ENCODE results near the gene UAP1L1. TPM values are rescaled to one million over a fixed set of nuclear protein-coding genes. Genes with fewer than 3 reads are reported as not detected.

The UAP1L1 gene
- total RNA-seq, 1 experiment from 2014 or later, result 15.6 TPM

DNA sequence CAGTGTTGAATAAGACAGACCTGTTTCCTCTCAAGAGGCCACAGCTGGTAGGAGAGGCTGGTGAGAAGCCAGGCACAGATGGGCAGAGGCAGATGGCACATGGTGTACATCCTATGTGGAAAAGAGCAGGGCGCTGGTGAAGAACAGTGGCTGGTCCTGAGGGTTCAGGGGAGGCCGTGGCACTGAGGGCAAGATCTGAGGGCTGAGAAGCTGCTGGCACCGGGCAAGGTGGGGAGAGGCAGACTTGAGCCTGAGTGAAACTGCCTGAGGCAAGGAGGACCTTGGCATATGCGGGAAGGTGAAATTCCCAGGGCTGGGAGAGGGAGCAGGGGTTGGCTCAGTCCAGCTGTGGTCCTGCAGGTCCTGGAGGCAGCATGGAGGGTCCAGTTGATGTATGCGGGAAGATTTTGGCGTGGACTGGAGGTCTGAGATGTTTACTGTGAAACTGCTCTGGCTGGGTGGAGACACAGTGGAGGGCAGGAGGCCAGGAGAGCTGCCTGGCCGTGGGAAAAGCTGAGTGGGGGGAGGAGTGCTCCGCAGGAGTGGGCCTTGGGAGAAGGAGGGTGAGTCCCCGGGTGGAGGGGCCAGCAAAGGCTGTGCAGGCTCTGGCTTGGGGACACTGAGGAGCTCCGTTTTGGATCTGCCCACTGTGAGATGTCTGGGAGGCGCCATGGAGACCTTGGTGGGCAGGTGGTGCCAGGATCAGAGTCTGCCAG lies 12.1 kb downstream of the UAP1L1 start:
- DNase-seq (ENCODE audit: low read depth), result no peak

- DNase-seq (ENCODE audit: low read depth), result no peak
Measured at GRCh38 chr9:137095664-137096517, 18.6 kb downstream of the UAP1L1 start.

GRCh38 chr9:137096785-137097546 lies 19.6 kb downstream of the UAP1L1 start:
- DNase-seq (ENCODE audit: low read depth), result no peak

DNA sequence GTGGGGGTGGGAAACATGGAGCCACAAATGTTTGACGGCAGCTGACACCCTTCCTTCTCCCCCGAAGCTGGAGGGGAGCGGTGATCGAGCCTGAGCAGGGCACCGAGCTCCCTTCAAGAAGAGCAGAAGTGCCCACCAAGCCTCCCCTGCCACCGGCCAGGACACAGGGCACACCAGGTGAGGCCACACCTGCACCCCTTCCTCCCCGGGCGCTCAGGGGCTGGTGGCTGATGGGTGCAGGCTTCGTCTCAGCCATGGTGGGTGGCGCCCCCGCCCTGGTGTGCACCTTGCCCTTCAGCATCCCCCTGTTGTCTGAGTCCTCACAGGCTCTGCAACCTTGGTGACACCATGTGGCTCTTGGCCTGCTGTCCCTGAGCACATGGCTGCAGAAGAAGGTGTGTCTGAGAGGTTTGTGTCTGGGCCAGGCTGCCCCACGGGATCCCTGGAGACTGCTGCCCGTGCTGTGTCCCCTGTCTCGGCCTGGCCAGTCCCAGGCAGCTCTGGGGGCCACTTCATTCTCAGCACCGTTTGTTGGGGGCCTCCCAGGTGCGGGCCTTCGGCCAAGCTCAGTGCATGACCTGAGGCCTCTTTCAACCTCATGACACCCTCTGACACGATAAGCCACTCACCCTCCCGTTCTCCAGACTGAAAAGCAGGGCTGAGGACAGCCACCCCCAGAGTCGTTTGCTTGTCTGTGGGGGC lies 20.6 kb downstream of the UAP1L1 start:
- DNase-seq (ENCODE audit: low read depth), result no peak

- no peak for DNase-seq (ENCODE audit: low read depth)
Measured at GRCh38 chr9:137099231-137099630, 21.9 kb downstream of the UAP1L1 start.

- no peak for DNase-seq (ENCODE audit: low read depth)
Measured at GRCh38 chr9:137103206-137103999, 26.1 kb downstream of the UAP1L1 start.

DNA sequence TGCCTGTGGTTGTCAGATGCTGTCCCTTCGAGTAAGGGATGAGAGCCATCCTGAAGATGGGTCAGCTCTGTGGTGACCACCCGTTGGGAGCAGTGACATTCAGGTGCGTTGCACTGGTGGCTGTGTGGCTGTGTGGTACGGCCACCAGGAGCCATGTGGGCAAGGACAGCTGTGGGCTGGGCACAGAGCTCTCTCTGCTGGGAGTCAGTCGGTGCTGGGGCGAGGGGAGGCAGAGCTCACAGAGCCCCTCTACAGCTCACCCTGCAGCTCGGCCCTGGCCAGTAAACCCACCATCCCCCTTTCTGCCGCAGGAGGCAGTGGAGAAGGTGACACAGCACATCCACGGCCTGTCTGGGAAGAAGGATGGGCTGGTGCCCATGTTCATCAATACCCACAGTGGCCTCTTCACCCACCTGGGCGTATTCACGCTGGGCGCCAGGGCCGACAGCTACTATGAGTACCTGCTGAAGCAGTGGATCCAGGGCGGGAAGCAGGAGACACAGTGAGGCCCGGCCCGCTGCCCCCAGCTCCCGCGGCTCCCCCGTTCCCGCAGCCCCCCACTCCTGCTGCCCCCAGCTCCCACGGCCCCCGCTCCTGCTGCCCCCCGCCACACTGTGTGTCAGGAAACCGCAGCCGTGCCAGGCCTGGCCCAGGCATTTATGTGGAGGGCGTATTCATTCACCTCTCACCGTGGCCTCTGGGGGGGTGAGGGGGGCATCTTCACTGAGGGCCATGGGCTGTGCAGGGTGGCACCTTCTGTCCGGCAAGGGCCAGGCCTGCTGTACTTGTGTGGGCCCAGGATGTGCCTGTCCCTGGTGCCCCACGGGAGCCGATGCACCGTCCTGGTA lies 28.7 kb downstream of the UAP1L1 start:
- no peak for DNase-seq (ENCODE audit: low read depth)

- no peak for DNase-seq (ENCODE audit: low read depth)
Measured at GRCh38 chr9:137106662-137107250, 29.4 kb downstream of the UAP1L1 start.

GRCh38 chr9:137107312-137107921 lies 30.1 kb downstream of the UAP1L1 start:
- no peak for DNase-seq (ENCODE audit: low read depth)

GRCh38 chr9:137107982-137108381 lies 30.7 kb downstream of the UAP1L1 start:
- no peak for DNase-seq (ENCODE audit: low read depth)

DNA sequence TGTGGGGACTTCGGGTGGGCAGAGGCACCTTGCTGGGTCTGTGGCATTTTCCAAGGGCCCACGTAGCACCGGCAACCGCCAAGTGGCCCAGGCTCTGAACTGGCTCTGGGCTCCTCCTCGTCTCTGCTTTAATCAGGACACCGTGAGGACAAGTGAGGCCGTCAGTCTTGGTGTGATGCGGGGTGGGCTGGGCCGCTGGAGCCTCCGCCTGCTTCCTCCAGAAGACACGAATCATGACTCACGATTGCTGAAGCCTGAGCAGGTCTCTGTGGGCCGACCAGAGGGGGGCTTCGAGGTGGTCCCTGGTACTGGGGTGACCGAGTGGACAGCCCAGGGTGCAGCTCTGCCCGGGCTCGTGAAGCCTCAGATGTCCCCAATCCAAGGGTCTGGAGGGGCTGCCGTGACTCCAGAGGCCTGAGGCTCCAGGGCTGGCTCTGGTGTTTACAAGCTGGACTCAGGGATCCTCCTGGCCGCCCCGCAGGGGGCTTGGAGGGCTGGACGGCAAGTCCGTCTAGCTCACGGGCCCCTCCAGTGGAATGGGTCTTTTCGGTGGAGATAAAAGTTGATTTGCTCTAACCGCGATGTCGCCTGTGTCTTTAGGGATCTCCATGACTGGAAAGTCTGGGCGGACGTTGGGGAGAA lies 31.4 kb downstream of the UAP1L1 start:
- DNase-seq (ENCODE audit: low read depth), result no peak

- DNase-seq (ENCODE audit: low read depth), result no peak
Measured at GRCh38 chr9:137109250-137110146, 32.2 kb downstream of the UAP1L1 start.

DNA sequence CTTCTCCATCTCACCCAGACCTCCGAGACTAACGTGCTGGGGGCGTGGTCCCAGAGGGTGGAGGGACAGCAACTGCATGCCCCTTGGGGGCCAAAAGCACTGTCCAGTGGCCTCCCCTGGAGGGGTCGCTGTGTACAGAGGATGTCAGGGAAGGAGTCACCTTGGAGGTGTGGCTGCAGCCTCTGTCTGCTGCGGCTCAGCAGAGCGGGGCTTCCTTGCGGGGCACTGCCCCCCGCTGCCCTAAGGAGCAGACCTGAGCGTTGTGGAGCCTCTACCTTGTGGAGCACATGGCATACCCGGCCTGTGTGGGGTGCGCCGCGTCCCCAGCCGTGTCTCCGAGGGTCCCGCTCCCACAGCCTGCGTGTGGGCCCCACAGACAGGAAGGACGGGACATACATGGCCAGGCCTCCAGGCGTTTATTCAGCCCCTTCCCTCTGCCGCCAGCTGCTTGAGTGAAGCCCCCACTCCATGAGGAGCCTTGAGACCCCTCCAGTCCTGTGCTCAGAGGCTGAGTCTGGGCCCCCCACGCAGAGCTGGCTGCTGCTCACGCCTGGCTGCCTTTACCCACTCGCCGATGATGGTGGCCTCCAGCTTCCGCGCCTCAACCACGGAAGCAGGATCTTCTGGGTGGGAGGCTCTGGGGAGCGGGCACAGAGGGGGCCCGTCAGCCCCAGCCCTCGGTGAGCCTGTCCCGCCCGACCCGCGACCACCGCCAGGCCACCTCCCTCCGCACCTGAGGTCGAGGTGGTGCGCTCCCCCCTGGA lies 33.0 kb downstream of the UAP1L1 start:
- DNase-seq (ENCODE audit: low read depth), result no peak

- no peak for DNase-seq (ENCODE audit: low read depth)
Measured at GRCh38 chr9:137110911-137111787, 33.8 kb downstream of the UAP1L1 start.

Measured in HT1080 (cell line).